Hematopoietic multipotent progenitor cell (in vitro differentiated cells): Measurements from ENCODE around the gene B4GALNT1. TPM values are rescaled to one million over a fixed set of nuclear protein-coding genes. Genes with fewer than 3 reads are reported as not detected.
A peak's percentile ranks its signal among the peaks of the same experiment; 100 is the strongest.

Experiments
- DNase-seq, 3 donors: peaks; one replicate each; pipeline ENCODE4 v3.0.0-alpha.2; 2011 to 2015; ENCODE audit warnings: low read depth in 2 of 3, low spot score in 2 of 3
- total RNA-seq: library from RNA; depleted of rRNA; stranded (reverse); fragments of >200 nt; gene quantifications from one replicate; pipeline ENCODE4 v1.2.3, GENCODE V29; 2012

Gene B4GALNT1
- total RNA-seq, 1 donor: 0.81 TPM

DNA sequence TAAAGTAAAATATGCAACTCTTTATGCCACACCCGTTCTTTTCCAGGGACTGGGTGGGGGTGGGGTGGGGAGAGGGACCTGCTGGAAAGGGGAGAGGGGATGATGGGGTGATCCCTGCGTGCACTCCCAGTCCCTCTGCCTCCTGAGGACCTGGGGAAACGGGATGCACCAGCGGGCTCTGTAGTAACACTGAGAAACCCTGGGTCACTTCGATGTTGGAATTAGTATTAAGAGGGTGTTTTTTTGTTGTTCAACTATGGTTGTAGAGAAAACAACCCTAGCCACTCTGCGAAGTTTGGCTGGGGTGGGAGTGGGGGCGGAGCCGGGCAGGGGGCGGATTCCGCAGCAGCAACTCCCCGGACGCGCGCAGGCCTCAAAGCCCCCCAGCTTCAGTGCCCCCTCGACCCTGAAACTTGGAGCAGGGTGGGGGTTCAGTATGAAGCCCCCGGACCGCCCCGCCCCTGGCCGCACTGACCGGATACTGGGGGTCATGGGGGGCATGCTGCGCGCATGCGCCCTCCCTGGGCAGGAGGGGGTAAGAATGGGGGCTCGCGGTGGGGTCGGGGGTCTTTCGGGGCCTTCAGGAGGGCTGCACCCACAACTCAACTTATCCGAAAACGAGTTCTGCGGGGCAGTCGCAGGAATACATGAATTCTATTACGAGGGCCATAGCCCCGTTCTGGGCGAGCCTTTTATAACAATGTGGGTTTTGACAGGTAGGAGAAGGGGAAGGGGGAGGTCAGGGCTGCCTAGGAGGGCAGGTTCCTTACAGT is 23.0 kb downstream of the B4GALNT1 start:
- DNase-seq: no peak

GRCh38 chr12:57609101-57609780 is 23.8 kb downstream of the B4GALNT1 start:
- no peak for DNase-seq

DNA sequence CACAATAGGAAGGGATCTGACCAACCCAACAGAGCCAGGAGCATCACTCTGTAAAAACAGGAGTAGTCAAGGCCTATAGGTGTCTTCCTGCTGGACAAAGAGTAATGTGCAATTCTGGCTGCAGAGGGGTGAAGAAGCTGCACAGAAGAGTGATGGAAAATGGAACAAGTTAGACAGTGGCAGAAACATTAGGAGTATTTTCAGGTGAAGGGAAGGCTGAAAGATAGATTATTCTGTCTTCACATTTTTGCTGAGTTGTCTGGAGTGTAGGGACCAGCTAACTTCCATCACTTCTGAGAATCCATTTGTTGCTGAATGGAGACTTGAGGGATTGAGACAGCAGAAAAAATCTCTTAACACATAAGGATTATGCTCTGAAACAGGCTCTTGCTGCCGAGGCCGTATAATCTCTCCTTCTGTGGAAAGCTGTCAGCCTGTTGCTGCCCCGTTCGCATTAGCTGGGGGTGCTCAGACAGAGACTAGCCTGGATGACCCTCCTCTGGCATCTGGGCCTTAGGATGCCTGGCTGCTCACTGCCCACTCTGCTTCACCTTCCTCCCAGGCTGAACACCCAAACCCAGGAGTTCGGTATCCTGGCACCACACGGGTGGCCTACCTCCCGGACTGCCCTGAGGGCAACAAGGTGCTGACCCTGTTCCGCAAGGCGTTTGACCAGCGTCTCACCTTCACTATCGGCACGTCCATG is 24.9 kb downstream of the B4GALNT1 start:
- no peak for DNase-seq

- no peak for DNase-seq
Measured at GRCh38 chr12:57606821-57607220, 26.2 kb downstream of the B4GALNT1 start.

DNA sequence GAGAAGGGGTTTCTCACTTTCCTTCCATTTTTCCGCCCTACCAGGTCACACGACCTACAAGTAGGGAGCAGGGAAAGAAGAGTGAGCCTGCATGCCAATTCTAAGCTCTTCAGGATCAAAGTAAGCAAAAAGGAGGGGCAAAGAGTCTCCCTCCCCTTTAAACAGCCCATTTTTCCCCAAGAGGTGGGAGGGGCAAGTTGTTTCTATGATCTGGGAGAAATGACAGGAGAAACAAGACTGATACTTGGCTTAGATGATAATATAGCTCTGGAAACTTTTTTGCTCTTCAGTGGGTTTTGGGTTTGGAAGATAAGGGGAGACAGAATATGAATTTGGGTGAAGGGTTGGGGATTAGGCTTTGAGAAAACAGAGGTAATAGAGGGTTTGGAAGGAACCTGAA is 26.6 kb downstream of the B4GALNT1 start:
- DNase-seq: no peak

DNA sequence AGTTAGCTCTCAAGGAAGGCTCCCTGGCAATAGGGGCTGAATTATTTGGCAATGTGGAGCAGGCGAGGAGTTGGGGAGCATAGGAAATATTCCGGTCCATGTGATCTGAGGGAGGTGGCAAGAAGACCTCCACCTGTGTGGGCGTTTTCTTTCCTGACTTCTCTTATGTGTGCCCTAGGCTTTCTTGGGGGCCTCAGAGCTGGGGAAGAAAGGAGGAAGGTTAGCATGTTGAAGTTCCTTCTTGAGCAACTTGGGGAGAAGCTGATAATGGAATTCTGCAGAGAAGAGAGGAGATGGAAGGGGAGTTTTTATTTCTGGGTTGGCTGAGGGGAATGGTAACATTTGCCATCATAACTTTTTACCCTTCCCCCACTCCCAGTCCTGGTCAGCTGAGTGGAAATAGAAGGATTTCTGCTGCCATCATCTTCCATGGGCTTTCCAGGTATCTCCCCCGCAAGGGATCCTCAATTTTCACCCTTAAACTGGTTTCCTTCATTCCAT is 27.1 kb downstream of the B4GALNT1 start:
- DNase-seq: no peak

- peak in 1 of 3 donors; percentile 19 for DNase-seq
Measured at GRCh38 chr12:57604992-57605810, 27.8 kb downstream of the B4GALNT1 start.

- peak in 2 of 3 donors; percentile 60 to 62 for DNase-seq
Measured at GRCh38 chr12:57604454-57604991, 28.5 kb downstream of the B4GALNT1 start, which contains the start of gene DTX3. Gene DTX3, plus strand, starts transcription at chr12:57604824. Its CDS starts 1,694 bp downstream, at chr12:57606518.

DNA sequence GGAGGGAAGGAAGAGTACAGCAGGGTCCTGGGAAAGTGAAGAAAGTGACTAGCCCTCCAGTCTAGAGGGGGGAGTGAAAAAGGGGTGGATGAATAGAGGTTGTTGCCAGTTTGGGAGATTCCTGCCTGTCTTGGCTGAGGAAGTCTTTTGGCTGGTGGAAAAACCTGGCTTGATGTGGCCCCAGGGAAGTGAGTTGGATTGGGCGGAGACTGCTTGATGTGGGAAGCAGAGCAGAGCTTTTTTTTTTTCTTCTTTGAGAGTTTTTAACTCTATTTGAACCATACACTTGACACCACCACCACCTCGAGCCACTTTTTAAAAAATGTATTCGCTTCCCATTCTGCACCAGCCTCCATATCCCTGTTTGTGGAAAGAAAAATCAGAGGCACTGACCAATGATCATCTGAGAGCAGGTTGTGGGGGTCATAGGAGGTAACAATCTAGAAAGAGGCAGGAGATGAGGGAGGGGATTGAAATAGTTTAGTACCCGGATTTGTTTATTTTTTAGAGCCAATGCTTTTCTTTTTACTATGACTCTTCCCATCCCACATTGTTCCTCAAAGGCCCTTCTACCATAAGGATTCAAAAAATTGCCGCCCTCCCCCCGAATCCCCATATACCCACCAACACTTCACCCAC is 29.1 kb downstream of the B4GALNT1 start:
- no peak for DNase-seq

DNA sequence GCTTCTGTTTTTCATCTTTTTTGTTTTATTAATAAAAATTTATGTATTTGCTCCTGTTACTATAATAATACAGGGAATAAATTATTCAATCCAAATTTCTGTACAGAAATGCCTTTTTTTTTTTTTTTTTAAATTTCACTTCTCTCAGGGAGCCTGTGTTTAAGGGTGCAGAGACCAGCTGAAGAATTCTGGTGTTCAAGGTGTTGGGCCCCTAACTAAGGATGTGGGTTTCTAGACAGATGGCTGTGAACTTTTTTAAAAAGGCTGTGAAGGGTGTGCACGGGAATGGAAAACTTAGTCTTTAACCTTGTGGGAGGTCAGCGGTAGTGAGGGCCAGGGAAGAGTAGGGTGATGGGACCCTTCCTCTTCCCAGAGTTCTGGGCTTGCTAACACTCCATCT is 29.7 kb downstream of the B4GALNT1 start:
- no peak for DNase-seq

- no peak for DNase-seq
Measured at GRCh38 chr12:57602544-57602943, 30.5 kb downstream of the B4GALNT1 start.

DNA sequence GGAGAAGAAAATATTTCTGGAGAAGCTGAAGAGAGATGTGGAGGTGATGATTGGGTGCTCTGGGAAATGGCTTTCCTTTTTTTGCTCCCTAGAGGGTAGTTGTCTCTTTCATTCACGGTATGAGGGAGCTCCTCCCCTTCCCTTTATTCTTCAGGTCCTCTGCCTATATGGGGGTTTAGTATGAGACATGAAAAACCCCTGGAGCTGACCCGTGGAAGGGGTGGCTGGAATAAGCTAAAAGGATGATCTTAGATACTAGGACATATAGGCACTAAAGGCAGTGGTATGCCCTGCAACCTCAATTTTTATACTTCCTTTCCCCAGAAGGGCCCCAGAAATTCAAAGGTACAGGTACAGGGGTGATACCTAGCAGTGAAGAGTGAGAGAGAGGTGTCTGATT is 32.6 kb downstream of the B4GALNT1 start:
- no peak for DNase-seq

- no peak for DNase-seq
Measured at GRCh38 chr12:57593187-57593586, 39.8 kb downstream of the B4GALNT1 start.

DNA sequence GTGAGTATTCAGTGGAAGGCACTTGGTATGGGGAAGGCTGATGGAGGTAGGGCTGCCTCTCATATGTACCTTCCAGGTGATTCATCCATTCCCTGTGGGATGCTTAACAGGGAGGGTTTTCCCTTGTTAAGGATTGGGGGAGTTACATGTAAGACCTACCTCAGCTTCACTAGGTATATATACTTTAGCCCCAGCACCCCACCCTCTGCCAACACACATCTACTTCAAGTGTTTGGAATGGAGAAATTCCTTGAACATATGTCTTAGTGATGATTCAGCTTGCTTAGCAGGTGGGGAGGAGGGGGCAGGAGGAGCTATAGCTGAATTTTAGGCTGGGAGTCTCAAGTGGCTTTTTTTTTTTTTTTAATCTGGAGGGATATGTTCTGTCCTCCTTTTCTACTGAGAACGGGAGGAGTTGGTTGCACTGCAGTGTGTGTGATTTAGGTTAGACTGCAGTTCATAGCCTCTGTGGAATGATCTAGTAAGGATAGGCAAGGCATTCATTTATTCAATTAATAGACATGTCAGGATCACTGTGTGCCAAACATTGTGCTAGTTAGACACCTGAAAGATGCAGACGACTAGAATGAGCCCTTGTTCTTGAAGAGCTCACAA is 40.3 kb downstream of the B4GALNT1 start:
- no peak for DNase-seq

- no peak for DNase-seq
Measured at GRCh38 chr12:57591782-57592325, 41.1 kb downstream of the B4GALNT1 start.

GRCh38 chr12:57590864-57591781 is 41.9 kb downstream of the B4GALNT1 start, which contains the start of gene PIP4K2C:
Gene PIP4K2C, plus strand, starts transcription at chr12:57591192. Its CDS starts 98 bp downstream, at chr12:57591290.
- peak; percentile 37 to 59 (median 53) for DNase-seq

- no peak for DNase-seq
Measured at GRCh38 chr12:57590479-57590863, 42.5 kb downstream of the B4GALNT1 start.
